Neural crest cell (in vitro differentiated cells): Measurements from ENCODE around the gene YES1. TPM values are rescaled to one million over a fixed set of nuclear protein-coding genes. Genes with fewer than 3 reads are reported as not detected.
A peak's percentile ranks its signal among the peaks of the same experiment; 100 is the strongest.

Experiments used
- DNase-seq: peaks from one replicate; pipeline ENCODE4 v3.0.0; 2021; ENCODE audit warnings: low read depth, mixed read lengths, low spot score
- H3K27ac Mint-ChIP-seq: one replicate; pipeline ENCODE4 v1.8.0; 2021; ENCODE audit warnings: mild to moderate bottlenecking, mixed read lengths; ENCODE audit not compliant: unreplicated experiment
- H3K27me3 Mint-ChIP-seq: 2 replicates; pipeline ENCODE4 v1.8.0; 2021; ENCODE audit warnings: low read depth, mild to moderate bottlenecking, mixed read lengths
- H3K36me3 Mint-ChIP-seq: 2 replicates; pipeline ENCODE4 v1.8.0; 2021; ENCODE audit warnings: low read depth, mild to moderate bottlenecking, mixed read lengths
- H3K4me1 Mint-ChIP-seq: 2 replicates; pipeline ENCODE4 v1.8.0; 2021; ENCODE audit warnings: mixed read lengths
- H3K4me3 Mint-ChIP-seq: one replicate; pipeline ENCODE4 v1.8.0; 2021; ENCODE audit warnings: mild to moderate bottlenecking, mixed read lengths
- H3K9me3 Mint-ChIP-seq: 2 replicates; pipeline ENCODE4 v1.8.0; 2021; ENCODE audit warnings: mixed read lengths
- total RNA-seq: library from RNA; stranded (reverse); gene quantifications from 2 replicates; pipeline ENCODE4 v1.2.1, GENCODE V29; 2021
- TF ChIP-seq, protein P1 (sequence below): fragments of 200-600 bp; sonication (generic); conservative IDR thresholded peaks from 2 replicates; pipeline ENCODE4 v1.5.0; 2021; ENCODE audit warnings: antibody characterized with exemption, mild to moderate bottlenecking

The YES1 gene
- total RNA-seq, 1 donor from 2014 or later = 54.7 TPM

DNA sequence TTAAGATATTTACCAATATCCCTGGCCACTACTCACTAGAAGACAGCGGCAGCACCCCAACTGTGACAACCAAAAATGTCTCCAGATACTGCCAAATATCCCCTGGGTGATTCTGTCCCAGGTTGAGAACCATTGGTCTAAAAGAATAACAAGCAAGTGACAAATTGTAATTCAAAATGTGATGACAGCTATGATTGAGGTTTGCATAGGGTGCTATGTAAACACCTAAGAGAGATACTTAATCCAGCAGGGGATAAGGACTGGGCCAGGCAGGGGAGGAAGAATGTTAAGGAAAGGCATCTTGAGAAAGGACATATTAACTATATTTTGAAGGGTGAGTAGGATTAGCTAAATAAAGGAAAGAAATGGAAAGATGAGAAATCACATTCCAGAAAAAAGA is 61.6 kb downstream of the YES1 start:
- Mint-ChIP-seq H3K4me1 (no peaks in the 10 kb centered on the region), H3K36me3 (peaks cover 2% of the 10 kb centered on the region), H3K27ac (no peak overlapping the region), H3K27me3 (no peaks in the 10 kb centered on the region), H3K9me3 (no peaks in the 10 kb centered on the region), H3K4me3 (no peak overlapping the region)
- DNase-seq = no peak
- TF ChIP-seq, protein P1, sequence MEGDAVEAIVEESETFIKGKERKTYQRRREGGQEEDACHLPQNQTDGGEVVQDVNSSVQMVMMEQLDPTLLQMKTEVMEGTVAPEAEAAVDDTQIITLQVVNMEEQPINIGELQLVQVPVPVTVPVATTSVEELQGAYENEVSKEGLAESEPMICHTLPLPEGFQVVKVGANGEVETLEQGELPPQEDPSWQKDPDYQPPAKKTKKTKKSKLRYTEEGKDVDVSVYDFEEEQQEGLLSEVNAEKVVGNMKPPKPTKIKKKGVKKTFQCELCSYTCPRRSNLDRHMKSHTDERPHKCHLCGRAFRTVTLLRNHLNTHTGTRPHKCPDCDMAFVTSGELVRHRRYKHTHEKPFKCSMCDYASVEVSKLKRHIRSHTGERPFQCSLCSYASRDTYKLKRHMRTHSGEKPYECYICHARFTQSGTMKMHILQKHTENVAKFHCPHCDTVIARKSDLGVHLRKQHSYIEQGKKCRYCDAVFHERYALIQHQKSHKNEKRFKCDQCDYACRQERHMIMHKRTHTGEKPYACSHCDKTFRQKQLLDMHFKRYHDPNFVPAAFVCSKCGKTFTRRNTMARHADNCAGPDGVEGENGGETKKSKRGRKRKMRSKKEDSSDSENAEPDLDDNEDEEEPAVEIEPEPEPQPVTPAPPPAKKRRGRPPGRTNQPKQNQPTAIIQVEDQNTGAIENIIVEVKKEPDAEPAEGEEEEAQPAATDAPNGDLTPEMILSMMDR = no peak

GRCh38 chr18:744832-745597 is 67.0 kb downstream of the YES1 start:
- Mint-ChIP-seq H3K27me3 (no peaks in the 10 kb centered on the region), H3K4me3 (no peak overlapping the region), H3K36me3 (peaks cover 3% of the 10 kb centered on the region), H3K9me3 (no peaks in the 10 kb centered on the region), H3K27ac (no peak overlapping the region), H3K4me1 (no peaks in the 10 kb centered on the region)
- TF ChIP-seq, protein P1 = no peak
- no peak for DNase-seq

DNA sequence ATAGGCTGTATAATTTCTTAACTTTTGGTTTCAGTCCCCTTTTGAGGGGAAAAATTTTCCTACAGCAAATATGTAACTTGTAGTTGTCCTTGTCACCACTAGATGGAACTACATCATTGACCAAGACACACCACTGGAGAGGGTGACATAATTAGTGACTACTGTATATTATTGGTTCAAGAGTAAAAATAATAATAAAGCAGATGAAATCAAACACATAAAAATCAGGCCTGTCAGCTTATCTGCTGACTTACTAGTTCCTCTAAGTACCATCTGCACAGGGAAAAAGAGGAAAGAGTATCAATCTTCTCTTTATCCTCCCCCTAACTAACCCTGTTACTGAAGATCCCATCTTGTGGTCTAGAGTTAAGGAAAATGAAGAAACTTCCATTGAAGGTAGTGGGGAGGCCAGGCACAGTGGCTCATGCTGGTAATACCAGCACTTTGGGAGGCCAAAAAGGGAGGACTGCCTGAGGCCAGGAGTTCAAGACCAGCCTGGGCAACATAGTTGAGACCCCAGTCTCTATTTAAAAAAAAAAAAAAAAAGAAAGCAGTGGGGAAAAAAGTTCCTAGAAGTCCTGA is 70.0 kb downstream of the YES1 start:
- H3K27me3 Mint-ChIP-seq = no peaks in the 10 kb centered on the region
- TF ChIP-seq, protein P1 = peak; percentile 81
- peaks cover 3% of the 10 kb centered on the region for H3K36me3 Mint-ChIP-seq
- no peaks in the 10 kb centered on the region for H3K9me3 Mint-ChIP-seq
- H3K4me1 Mint-ChIP-seq = no peaks in the 10 kb centered on the region
- no peak for DNase-seq
- H3K27ac Mint-ChIP-seq = no peak overlapping the region
- H3K4me3 Mint-ChIP-seq = no peak overlapping the region

DNA sequence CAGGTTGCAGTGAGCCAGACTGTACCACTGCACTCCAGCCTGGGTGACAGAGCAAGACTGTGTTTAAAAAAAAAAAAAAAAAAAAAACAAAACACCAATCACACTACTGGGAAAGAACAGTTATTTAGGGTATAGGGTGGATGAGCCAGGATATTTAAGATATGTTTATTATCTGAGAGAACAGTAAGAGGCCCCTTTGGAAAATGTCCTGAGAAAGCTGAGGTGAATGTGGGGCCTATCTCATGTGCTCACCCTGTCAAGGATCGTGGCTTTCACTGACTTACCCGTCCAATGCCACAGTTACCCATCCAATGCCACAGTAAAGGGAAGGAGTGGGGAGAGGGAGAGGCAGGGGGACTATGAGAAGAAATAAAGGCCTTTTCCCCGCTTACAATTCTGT is 79.7 kb downstream of the YES1 start:
- Mint-ChIP-seq H3K27me3 (no peaks in the 10 kb centered on the region), H3K4me3 (no peak overlapping the region), H3K4me1 (no peaks in the 10 kb centered on the region), H3K9me3 (no peaks in the 10 kb centered on the region), H3K36me3 (peaks cover 25% of the 10 kb centered on the region), H3K27ac (peak overlapping the region; percentile 27)
- no peak for DNase-seq
- TF ChIP-seq, protein P1 = no peak

DNA sequence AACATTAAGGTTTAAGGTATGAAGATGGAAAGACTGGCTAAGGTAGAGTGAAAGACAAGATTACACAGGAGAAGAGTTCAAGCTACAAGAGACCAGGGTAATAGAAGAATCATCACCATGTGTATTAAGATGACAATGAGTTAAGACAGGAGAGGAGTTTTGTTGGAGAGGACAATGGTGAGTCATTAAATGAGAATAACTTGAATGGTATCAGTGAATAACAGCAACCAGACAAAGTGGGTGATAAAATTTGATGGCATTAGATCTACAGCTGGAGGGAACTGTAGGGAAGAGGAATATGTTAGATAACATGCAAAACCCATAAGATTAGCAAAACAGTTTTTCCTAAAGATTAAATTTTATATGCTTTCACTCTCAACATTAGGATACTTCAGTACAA is 80.9 kb downstream of the YES1 start:
- no peak overlapping the region for H3K27ac Mint-ChIP-seq
- peaks cover 20% of the 10 kb centered on the region for H3K36me3 Mint-ChIP-seq
- no peaks in the 10 kb centered on the region for H3K4me1 Mint-ChIP-seq
- H3K27me3 Mint-ChIP-seq = no peaks in the 10 kb centered on the region
- no peak for DNase-seq
- no peak overlapping the region for H3K4me3 Mint-ChIP-seq
- H3K9me3 Mint-ChIP-seq = no peaks in the 10 kb centered on the region
- TF ChIP-seq, protein P1 = no peak
